ENCODE results near the gene RFX1. TPM values are rescaled to one million over a fixed set of nuclear protein-coding genes. Genes with fewer than 3 reads are reported as not detected.

Gene RFX1
- total and polyA plus RNA-seq, 2 of the 13 experiments (the other 11 are each of a cell fraction or from before 2014, with no cell fraction given) = 1.1 to 1.3 TPM

GRCh38 chr19:14005349-14006084, 603 bp downstream of the RFX1 start (continued):
- TF ChIP-seq KMT2A (CRISPR knock-in tag; IDR thresholded peaks at IDR 0.05) (no peak), ZNF652 (CRISPR knock-in tag; IDR thresholded peaks at IDR 0.05; ENCODE audit: borderline replicate concordance, low read depth) (no peak), ZNF44 (CRISPR knock-in tag; IDR thresholded peaks at IDR 0.05) (no peak), SNAI1 (CRISPR knock-in tag; IDR thresholded peaks at IDR 0.05; ENCODE audit: borderline replicate concordance) (no peak), PRDM15 (CRISPR knock-in tag; IDR thresholded peaks at IDR 0.05) (no peak), ATF7-NPFF (CRISPR knock-in tag; IDR thresholded peaks at IDR 0.05; ENCODE audit: low read depth) (no peak), ZNF772 (CRISPR knock-in tag; IDR thresholded peaks at IDR 0.05) (no peak), ZNF138 (CRISPR knock-in tag; IDR thresholded peaks at IDR 0.05; ENCODE audit: low read depth) (no peak), SKIL (CRISPR knock-in tag; IDR thresholded peaks at IDR 0.05; ENCODE audit: borderline replicate concordance) (no peak), LCORL (IDR thresholded peaks at IDR 0.05) (no peak), LCORL (CRISPR knock-in tag; IDR thresholded peaks at IDR 0.05) (0 out of 2 replicates have a peak, but pooled peaks have one; percentile 2), ZNF430 (CRISPR knock-in tag; IDR thresholded peaks at IDR 0.05) (no peak), ETS1 (CRISPR knock-in tag; IDR thresholded peaks at IDR 0.05) (0 out of 2 replicates have a peak, but pooled peaks have one; percentile 11), SALL2 (CRISPR knock-in tag; IDR thresholded peaks at IDR 0.05) (no peak), BCL3 (CRISPR knock-in tag; IDR thresholded peaks at IDR 0.05) (no peak), TEF (CRISPR knock-in tag; IDR thresholded peaks at IDR 0.05) (no peak), FOXO1 (CRISPR knock-in tag; IDR thresholded peaks at IDR 0.05) (no peak), ZNF432 (CRISPR knock-in tag; IDR thresholded peaks at IDR 0.05; ENCODE audit: borderline replicate concordance) (no peak), NR2F2 (IDR thresholded peaks at IDR 0.05; ENCODE audit: borderline replicate concordance, low read depth) (no peak), ZBTB7A (CRISPR knock-in tag; IDR thresholded peaks at IDR 0.05) (no peak), ZNF441 (CRISPR knock-in tag; IDR thresholded peaks at IDR 0.05; ENCODE audit: borderline replicate concordance) (no peak)
